NCI-H1092 treated with DMSO at 0.1 percent for 48 hours (cell line): ENCODE results near the gene CLIC5.

Experiments
- DNase-seq: peaks from one replicate; lab custom pipeline; 2025; lab: John Stamatoyannopoulos, UW

The CLIC5 gene

DNA sequence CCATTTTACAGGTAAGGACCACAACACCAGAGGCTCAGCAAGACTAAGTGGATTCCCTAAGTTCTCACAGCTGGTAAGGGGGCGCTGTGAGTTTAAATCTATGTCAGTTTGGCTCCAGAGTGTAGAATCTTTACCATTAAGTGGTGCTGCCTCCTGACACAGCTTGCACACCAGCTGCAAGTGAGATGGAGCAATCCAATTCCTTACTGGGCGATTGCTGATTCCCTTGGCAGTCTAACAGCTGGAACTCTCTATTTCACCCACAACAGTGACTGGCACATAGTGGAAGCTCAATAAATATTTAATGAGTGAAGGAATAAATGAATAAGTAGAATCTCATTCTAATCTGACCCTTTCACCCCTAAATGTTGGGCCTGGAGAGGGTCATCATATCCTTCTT is 176.7 kb downstream of the CLIC5 start:
- no peak for DNase-seq

DNA sequence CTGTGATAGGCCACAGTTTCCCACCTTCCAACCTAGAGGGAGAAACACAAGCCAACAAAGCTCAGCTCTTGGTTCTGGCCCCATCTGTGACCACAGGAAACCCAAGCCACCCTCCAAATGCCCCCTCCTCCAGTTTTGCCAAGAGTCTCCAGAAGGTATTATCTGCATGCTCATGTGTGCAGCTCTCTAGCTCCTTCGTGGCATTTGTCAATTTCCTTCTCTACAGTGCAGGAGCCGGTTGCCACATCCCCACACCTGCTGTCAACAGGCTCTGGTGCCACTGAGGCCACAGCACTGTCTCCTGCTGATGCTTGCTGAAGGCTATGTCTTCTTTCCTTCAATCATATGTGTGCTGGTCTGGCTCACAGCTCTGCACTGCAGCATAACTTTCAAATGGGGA is 177.2 kb downstream of the CLIC5 start:
- DNase-seq: no peak

DNA sequence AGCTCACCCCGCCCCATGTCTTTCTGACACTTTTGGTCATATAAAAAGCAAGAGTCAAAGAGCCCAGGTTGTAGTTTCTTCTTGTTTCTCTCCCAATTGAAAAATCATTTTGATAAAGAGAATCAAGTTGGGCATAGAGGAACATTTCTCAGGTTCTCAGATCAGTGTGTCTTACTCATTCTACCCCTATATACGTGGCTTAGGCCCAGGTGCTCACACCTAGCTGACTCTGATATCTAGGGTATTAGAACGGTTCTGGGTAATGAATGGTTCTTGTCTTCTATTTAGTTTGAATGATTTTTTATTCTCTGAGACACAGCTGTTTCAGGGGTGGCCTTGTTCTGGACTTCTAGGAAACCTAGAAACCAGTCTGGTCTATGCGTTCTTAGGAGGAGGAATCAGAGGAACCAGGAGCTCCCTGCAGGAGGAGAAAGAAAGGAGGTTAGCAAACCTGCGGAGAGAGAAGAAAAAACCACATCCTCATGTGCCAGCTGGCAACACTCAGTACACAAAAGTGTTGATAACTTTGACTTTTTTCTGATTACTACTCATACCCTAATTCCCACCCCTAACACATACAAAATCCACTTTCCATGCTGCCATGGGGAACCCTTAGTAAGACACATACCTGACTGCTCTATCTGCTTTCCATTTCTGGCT is 178.0 kb downstream of the CLIC5 start:
- DNase-seq: no peak

DNA sequence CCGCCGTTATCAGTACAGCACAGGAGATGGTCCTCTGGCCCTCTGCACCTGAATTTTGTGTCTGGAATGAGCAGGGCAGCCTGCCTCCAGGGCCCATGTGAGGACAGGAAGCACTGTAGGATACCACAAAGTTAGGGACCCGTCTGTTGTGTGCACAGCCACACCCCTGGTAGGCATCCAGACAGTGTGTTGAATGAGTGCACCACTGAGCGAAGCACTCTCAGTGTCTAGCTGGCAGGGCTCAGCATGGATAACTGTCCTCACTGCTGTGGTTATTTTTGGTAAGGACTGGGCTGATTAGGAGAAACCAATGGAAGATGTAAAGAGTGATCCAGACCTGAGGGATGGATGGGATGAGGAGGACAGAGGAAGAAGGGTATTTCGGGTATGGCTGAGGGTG is 178.7 kb downstream of the CLIC5 start:
- DNase-seq: no peak

DNA sequence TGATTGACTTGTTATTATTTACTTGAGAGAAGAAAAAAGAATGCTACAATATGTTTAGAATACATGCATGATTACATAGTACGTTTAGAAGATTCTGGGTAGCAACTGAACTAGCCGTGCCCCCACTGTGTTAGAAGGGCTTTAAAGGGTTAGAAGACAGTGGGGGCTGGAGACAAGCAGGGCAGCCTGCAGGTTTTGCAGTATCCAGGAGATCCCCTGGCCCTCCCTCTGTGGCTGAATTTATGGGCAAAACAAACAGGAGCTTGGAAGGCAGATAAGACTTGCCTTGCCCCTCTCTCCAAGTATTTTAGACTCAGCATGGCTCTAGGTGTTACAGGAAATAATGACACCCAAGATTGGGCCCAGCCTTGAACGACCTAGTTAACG is 179.2 kb downstream of the CLIC5 start:
- DNase-seq: no peak

DNA sequence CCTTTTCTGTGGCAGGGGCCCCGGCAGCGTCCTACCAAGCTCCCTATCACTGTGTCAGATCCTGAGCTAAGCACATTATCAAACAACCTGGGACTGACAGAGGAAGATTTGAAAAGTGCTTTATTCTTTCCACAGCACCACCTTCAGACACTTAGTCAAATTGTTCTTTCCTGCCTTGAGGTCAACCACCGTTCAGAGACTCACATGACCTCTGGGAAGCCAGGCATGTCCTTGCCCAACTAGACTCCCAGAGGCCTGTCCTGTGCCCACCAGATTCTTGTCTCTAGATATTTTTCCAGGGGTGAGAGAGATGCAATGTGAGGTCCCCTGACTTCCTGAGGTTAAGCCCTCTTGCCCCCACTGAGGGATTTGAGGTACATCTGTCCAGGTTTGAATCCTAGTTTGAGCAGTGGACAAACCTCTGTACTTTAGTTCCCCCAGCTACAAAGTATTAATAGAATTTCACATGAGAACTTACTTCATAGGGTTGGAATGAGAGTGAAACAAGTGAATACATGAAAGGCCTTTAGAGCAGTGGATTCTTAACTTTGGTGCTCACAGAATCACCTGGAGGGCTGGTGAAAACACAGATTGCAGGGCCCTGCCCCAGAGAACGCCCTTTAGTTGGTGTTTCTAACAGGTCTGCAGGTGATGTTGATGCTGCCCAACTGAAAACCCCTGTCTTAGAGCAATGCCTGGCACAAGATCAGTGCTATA is 179.8 kb downstream of the CLIC5 start:
- no peak for DNase-seq

GRCh38 chr6:45832063-45832462 is 183.6 kb downstream of the CLIC5 start:
- DNase-seq: no peak
